NOMO-1 treated with DMSO at 0.1 percent for 48 hours (cell line): ENCODE results near the gene COL13A1.

Experiments
- DNase-seq: peaks from one replicate; lab custom pipeline; 2025; ENCODE audit not compliant: unreplicated experiment; lab: John Stamatoyannopoulos, UW

Gene COL13A1

DNA sequence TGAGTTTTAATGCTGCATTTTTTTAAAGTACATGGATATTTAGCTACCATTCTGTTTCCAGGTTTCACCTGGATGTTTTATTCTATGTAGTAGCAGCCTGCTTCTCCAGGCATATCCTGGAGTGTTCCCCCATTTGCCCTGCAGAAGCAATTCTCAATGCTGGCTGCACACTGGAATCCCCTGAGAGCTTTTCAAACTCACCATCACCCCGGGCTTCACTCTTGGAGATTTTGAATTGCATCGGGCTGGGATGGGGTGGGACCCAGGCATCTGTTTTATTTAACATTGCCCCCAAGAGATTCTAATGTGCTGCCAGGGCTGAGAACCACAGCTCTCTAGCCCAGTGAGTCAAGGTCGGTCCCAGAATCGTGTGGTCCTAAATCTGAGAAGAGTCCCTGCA, 137.8 kb downstream of the COL13A1 start:
- DNase-seq = no peak

DNA sequence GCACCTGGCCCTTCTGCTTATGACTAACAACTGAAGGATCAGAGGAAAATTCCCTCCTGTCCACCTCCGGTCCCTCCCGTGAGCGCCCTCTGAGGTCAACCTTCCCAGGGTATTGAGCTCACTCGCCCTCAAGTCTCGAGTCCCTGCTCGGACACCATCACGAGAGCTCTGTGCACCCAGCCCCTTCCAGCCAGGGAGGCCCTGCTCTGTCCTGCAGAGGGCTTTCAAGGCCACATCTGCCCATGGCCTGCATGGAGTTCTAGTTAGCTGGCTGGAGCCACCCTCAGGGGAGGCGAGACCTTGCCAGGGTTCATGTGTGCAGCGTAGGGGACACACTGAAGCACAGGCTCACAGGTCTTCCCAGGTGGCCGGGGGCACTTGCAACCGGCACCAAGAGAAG, 140.0 kb downstream of the COL13A1 start:
- DNase-seq = no peak

DNA sequence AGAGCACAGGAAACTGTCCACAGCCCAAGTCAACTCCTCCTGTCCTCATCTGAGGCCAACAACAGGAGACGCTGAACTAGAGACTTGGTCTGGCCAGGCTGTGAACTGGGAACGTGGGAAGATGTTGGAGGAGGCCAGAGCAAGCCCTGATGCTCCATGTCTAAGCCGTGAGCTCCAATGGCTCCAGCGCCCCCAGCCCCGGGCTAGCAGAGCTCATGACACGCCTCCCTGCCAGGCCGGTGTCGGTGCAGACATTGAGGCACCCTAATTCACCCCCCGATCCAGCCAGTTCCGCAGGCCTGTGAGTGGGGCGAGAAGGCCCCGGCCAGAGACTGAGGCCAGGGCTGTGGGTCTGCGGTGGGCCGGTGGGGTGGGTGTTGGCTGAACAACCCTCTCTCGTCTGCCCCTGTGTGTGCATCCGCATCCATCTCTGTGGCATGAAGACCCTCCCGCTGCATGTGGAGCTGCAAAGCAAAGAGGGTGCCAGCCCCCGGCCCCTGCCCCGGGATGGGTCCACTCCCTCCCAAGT, 141.7 kb downstream of the COL13A1 start:
- DNase-seq = no peak

DNA sequence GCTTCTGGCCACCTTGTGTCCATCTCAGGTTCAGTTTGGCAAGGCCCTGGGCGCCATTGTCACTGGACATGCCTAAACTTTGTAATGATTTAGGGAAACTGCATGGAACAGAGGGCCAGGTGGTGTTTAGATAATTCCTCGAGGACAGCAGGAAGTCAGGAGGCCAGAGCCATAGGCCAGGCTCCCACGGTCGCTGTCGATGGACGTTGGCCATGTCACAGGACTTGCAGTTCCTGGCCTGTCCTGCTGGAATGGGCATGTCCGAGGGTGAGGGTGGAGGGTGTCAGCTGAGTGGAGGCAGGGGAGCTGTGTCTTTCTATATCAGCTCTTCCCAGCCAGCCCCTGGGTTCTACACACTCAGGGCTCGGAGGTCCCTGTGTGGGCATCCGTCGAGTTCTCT, 143.1 kb downstream of the COL13A1 start:
- no peak for DNase-seq

DNA sequence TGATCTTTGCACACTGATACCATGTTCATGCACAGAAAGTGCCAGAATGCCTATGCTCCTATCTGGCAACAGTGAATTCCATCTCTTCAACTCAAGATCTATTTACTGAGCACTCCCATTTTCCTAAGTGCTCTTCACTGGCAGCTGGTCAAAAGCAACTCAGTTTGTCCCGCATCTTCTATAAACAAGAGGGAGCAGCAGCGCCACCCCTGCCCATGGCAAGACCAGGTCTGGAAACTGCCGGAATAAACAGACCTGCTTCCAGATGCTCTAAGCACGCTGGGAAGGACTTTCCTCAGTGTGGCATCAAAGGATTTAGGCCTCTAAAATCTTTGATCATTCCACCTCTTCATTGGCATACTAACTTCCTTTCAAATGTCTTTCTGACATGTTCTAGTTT, 146.6 kb downstream of the COL13A1 start:
- no peak for DNase-seq

DNA sequence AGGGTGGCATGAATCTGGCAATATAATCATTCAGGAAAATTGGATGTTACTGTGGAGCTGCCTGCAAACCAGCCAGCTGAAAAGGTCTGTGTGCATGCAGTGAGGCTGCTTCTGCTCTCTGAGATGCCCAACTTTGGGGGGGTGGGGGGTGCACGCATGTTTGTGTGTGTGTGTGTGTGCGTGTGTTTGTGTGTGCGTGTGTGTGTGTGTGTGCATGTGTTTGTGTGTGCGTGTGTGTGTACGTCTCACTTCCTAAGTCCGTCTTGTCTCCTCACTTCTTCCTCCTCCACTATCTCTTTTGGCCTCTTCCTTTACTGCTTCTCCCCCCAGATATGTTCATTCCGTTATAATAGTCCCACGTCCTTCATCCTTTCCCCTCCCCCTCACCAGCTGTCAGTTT, 148.1 kb downstream of the COL13A1 start:
- no peak for DNase-seq

DNA sequence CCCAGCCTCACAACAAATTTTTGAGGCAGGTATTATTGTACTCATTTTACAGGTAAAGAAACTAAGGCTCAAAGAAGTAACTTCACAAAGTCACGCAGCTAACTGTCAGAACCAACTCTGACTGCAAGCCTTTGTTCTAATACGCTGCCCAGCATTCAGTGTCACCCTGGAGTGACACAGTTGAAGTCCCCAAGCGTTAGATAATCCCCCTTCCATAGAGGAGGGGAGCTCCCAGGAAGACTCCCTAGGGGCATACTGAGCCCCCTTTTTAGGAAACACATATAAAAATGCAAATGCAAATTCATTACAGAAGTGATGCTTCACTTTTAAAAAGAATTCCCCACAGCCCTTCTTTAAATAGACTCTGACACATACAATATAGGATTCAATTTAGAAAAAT, 150.0 kb downstream of the COL13A1 start:
- DNase-seq = no peak

DNA sequence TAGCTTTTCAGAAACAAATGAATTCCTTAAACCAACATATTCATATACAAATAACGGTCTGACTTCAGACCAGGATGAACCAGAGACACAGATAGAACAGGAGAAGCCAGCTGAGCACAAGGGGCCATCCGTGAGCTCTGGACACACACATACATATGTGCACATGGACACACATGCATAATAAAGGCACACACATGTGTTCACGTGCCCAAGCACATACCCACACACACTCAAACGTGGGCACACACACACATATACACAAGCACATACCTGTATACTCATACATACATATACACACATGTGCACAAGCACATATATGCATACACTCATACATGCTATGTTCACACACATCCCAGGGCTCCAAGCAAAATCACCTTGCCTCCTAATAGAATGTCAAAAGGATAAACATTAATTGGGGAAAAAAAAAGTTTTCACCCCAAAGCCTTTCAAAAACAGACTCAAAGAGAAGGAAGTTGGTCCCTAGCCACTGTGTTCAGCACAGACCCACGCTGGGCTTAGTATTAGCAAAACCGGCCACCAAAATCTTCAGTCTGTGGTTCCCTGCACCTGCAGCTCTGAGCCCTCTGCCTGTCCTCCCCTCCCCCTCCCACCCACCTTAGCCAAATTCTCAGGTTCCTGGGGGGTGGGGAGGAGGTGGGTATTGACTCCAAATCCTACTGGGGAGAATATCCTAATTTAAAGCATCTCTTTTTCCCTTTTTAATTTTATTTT, 150.5 kb downstream of the COL13A1 start:
- no peak for DNase-seq

DNA sequence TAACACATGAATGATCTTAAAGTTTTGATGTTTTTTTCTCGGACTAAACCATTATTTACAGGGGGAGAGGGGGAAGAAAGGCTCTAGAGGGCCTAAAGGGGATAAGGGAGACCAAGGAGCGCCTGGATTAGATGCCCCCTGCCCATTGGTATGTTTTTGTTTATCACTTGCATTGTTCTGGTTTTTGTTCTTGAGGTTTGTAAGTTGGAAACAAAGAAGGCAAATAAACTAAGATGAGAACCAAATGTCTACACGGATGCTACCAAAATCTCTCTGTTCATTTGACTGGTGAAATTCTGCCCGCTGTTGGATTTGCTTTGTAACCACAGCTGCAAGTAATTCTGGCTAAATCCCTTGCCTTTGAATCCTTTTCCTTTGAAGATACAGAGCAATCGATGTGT, 151.1 kb downstream of the COL13A1 start:
- no peak for DNase-seq

DNA sequence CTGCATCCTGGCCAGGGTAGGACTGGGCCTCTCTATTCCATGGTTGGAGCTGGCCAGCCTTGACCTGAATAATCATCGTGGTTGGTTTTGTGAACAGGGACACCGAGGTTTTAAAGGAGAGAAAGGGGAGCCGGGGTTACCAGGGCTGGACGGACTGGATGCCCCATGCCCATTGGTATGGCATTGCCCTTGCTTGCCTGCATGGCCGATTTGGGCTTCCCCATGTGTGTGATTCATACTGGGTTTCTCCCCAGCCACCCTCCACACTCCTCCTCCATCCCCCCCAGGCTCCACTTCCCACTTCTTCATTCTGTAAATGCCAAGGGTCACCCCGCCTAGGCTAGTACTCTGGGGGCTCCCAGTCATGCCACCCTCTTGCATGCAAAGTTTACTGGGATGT, 152.1 kb downstream of the COL13A1 start:
- DNase-seq = no peak

DNA sequence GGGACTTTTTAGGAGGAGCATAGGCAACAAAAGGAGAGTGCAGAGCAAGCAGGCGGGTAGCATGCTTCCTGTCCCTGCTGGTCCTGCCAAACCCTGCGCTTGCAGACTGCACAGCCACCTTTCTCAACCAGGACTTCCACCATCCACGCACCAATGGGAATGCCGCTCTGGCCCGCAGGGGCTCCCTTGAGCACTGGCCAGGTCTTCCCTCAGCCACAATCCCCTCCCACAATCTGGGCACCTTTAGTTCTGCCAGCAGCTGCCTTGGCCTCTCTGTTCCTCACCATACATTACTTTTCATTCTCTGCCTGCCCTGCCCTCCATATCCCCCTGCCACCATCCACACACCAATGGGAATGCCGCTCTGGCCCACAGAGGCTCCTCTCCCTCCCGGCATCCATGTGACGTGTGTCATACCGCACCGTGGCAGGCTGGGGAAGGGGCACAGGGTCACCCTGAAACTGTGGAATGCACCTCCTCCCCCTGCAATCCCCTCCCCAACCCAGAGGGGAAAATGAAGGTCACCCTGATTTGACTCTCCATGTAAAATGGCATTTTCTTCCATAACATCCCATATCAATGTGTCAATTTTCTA, 153.6 kb downstream of the COL13A1 start:
- no peak for DNase-seq

DNA sequence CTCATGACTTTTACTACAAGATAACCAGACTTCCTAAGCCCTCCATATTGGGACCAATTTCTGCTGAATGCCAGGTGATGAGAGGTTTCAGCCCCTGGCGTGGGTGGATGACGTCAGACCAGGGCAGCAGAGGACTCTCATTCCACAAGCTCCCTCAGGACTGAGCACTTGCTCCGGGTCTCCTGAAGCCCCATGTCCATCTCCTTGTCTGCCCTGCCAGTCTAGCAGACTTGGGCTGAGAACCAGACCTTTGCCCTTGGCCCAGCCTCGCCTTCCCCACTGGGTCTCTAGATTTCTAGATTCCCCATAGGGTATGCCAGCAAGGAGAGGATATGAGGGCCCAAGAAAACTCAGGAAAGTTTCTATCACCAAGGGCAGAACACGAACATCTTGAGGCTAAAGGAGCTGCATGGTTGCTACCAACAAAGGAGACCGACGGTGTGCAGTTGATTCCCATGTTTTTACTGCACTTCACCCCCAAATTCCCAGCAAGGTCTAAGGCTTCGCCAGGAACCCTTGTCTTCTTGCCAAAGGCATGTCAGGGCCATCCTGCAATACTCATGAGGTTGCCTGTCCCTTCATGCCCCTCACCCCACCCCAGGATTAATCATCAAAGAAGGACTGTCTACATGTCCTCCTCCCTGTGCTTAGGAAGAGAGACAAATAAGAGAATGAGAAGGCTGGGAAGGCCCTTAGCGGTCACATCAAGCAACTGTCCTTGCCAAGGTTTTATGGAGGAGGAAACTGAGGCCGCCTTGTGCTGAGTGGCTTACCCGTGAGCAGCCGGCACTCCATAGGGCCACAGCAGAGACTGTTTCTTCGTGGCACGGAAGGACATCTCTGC, 154.4 kb downstream of the COL13A1 start:
- no peak for DNase-seq

DNA sequence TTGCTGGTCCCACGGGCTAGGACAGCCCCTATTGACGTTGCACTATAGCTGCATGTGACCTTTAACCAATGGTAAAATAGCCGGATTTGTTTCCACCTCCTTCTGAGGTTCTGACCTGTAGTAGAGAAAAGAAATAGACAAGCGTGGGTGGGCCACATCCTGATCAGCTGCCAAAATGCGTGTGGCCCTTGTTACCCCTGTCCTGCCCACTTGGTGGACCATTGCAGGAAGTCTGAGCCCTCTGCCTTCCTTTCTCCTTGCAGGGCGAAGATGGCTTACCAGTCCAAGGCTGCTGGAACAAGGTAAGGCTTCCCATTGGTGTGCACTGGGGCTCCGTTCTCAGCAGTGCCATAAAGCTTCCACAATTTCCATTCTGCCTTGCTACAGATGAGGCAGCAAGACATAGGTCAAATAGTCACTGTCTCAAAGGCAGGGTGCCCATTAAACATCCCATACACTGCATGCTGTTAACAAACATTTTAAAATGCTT, 155.1 kb downstream of the COL13A1 start:
- no peak for DNase-seq

DNA sequence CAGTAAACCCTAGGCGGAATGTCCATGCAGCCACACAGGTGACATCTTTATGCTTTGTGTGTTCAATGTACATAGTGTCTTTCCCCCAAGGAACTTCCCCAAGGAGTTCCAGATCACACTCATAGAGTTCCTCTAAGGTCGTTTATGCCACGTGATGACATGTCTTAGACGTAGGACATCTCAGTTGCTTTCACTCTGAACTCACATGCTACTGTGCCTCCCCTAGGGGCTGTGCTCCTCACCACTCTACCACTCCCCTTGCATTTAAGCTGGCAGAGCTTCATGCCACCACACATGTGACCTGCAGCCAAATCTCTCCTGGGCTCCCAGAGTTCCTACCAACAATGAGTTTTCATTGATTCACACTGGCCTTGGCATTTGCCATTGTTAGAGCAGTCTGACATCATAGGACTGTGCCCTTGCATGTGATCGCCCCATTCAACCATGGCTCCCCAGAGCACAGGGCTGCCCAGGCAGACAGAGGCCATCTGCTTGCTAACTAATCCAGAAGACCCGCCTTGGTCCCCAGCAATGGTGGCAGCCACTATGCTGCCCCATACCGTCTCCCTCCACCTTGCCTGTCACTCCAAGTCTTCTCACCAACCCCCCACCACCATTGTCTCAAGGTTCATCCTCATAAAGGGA, 155.7 kb downstream of the COL13A1 start:
- no peak for DNase-seq

DNA sequence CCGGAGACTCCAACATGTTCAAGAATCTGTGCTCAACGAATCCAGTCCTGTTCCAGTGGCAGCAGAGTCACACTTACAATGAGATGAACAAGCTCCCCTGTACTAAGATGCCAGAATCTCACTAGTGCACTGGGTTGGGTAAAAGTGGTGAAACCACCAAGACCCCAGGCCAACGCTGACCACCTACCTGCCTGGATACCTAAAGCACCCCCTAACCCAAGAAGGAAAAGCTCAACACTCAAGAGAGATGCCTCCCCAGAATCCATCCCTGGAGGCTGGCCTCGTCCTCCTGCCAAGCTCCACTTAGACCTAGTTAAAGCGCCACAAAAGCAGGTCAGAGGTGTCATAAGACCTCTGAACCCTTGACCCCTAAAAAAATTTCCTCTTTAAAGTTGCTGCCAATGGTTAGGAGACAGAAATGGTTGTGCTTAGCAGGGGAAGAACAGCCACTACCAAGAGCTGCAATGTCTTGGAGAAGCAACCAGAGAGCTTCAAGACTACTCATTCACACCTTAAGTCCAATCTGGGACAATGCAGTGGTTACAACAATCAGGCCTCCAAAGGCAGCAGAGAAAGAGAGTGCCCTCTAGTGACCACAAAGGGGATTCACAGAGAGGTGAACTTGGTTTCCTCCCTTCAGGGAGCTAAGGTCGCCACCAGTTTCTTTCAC, 156.3 kb downstream of the COL13A1 start:
- peak; percentile 55 for DNase-seq

DNA sequence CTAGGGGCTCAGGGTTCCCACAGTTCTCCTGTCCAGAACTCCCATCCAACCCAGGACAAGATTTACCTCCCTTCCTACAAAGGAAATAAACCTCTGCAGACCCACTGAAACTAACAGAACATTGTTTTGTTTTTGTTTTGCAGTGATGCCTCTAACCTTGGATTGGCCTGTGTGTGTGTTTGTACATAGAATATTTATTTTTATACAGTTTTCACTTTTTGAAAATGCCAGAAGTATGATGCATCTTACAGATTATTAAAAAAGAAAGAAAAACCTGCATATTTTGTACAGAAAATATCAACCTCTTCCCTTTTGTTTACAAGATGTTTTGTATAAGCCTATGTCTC, 156.8 kb downstream of the COL13A1 start:
- DNase-seq = no peak

DNA sequence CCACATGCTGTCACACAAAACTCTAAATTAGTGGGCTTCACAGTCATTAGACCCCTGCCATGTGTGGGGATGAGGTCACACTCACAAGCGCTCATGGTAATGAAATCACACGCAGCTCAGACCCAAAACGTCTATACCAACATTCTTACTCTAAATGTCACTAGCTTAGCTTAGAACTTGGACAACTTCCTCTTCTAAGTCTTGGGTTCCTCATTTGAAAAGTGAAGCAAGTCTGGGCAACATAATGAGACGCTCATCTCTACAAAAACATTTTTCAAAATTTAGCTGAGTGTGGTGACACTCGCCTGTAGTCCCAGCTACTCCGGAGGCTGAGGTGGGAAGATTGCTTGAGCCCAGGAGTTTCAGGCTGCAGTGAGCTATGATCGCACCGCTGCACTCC, 158.2 kb downstream of the COL13A1 start:
- DNase-seq = peak; percentile 94

DNA sequence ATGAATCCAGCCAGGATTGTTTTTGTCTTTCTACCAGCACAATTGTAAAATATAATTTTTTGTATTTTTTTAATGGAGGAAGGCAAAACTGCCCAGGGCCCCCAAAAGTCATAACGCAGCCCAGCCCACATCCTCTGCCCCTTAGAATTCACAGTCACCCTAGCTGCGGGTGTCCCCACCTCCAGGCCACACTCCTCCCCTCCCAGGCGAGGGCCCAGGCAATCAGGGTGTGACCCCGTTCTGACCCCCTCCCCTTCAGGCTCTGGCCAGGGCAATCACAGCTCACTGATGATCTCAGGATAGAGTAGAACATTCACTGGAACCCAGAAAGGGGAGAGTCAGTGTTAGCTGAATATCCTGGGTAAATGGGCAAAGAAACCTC, 158.9 kb downstream of the COL13A1 start:
- DNase-seq = no peak

DNA sequence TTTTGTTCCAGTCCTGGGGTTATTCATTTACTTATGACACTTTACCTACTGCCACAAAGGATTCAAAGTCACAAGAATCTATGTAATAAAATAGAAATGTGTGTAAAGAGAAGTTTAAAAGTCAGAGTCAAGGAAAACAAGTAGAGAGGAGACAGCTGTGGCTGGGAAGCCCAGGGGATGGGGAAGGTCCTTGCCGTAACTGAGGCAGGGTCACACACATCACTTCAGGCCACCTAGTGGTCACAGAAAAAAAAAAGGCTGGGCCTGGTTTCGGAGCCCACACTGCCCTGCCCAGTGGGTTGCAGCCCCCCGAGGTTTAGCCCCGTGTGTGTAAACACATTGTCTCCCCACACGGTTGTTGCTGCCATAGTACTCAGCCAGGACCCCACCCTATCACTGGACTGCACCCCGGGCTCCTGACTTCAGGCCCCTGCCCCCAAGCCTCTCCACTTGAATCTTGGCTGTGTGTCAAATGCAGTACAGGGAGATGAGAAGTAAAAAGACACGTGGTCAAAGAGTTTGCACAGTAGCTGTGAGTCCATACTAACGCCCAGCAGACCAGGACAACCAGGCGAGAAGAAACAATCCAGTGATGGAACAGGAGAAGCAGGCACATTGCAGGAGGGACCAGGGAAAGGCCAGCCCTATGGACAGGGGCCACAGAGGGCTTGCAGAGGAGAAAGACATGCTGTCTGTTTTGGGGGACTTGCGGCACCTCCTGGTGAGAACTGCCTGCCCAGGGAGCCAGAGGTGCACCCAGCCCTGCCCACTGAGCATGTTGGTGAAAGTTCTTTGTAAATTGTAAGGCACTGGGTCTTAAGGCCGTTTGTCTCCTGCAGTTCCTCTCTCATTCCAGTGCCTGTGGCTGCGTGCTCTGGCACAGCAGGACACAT, 159.5 kb downstream of the COL13A1 start:
- DNase-seq = no peak
